Prostate gland (tissue), 2 donors: ENCODE data around the gene CCDC174. TPM values are rescaled to one million over a fixed set of nuclear protein-coding genes. Genes with fewer than 3 reads are reported as not detected.

Experiments
- DNase-seq: peaks from one replicate; pipeline ENCODE4 v3.0.0-alpha.2; 2019; ENCODE audit warnings: low spot score
- H3K27ac ChIP-seq, 2 donors: fragments of 200-600 bp; sonication (generic); 2 replicates each; pipeline ENCODE4 v1.5.1; 2017 to 2019
- H3K27me3 ChIP-seq: fragments of 200-600 bp; sonication (generic); replicated peaks from 2 replicates; pipeline ENCODE4 v1.5.1; 2019; ENCODE audit not compliant: insufficient read depth
- H3K36me3 ChIP-seq, 2 donors: fragments of 200-600 bp; sonication (generic); 1 replicate in 1 of 2; 2 replicates in 1 of 2; pipeline versions ENCODE4 v1.5.1 to v1.8.1; 2017 to 2019
- H3K4me1 ChIP-seq: fragments of 200-600 bp; sonication (generic); replicated peaks from 2 replicates; pipeline ENCODE4 v1.5.1; 2019
- H3K4me3 ChIP-seq, 2 donors: fragments of 200-600 bp; sonication (generic); 2 replicates each; pipeline ENCODE4 v1.5.1; 2017 to 2019
- H3K9me3 ChIP-seq: fragments of 200-600 bp; sonication (generic); 2 replicates; pipeline ENCODE4 v1.5.1; 2017
- CTCF ChIP-seq, 4 experiments: fragments of 200-600 bp in 2 of 4; fragments of 450-650 bp in 2 of 4; sonication (generic) in 2 of 4; IDR thresholded peaks; 1 replicate in 3 of 4; 2 replicates in 1 of 4; pipeline ENCODE4 v1.5.1; 2016 to 2019; ENCODE audit warnings: antibody characterized with exemption in 4 of 4, mild to moderate bottlenecking in 2 of 4, moderate library complexity in 2 of 4
- POLR2A ChIP-seq: fragments of 450-650 bp; IDR thresholded peaks from one replicate; pipeline ENCODE4 v1.6.1; 2016; ENCODE audit warnings: antibody characterized with exemption, mild to moderate bottlenecking
- POLR2AphosphoS5 ChIP-seq: sonication (generic); formaldehyde crosslinking; IDR thresholded peaks from one replicate; pipeline ENCODE4 v1.6.1; 2017; ENCODE audit warnings: antibody characterized with exemption
- WGBS: methylation state at CpG from one replicate; pipeline ENCODE4 v1.1.5; 2018; 5-methylcytosine and 5-hydroxymethylcytosine counted together
- intact Hi-C: fragments of 100-400 bp; cut with DNase I; formaldehyde crosslinking; loops from one replicate; pipeline ENCODE4 v1.14.2; 2022
- total RNA-seq, 2 donors: library from RNA; depleted of rRNA; stranded (reverse); fragments of >200 nt; gene quantifications; one replicate each; pipeline ENCODE4 v1.1.0, GENCODE V29; 2016

The CCDC174 gene
- total RNA-seq, 2 donors from 2014 or later, result 12.3 to 25.2 TPM

GRCh38 chr3:14684447-14684846 lies 32.9 kb downstream of the CCDC174 start:
- H3K9me3 ChIP-seq, result no peaks in the 10 kb centered on the region
- H3K36me3 ChIP-seq, result no peaks in the 10 kb centered on the region
- 92% methylated on average over 4 of the region's 4 CpGs for WGBS
- intact Hi-C loops, result loop anchor here (2.0 kb wide), 1 partner anchor 26 kb away; no protein-coding TSS in a partner anchor
- no peak overlapping the region for H3K4me3 ChIP-seq
- no peak overlapping the region for H3K27ac ChIP-seq
- TF ChIP-seq CTCF (IDR thresholded peaks at IDR 0.05), result no peak
- no peak for TF ChIP-seq POLR2AphosphoS5
- no peak for TF ChIP-seq POLR2A
- H3K27me3 ChIP-seq, result no peaks in the 10 kb centered on the region
- DNase-seq, result no peak
- no peaks in the 10 kb centered on the region for H3K4me1 ChIP-seq

- Histone ChIP-seq H3K4me1 (no peaks in the 10 kb centered on the region), H3K4me3 (no peak overlapping the region), H3K27ac (no peak overlapping the region), H3K9me3 (no peaks in the 10 kb centered on the region), H3K27me3 (no peaks in the 10 kb centered on the region), H3K36me3 (no peaks in the 10 kb centered on the region)
- intact Hi-C loops, result loop anchor here (2.0 kb wide), 1 partner anchor 26 kb away; no protein-coding TSS in a partner anchor
- WGBS, result 50% methylated on average over 4 of the region's 4 CpGs
- TF ChIP-seq POLR2AphosphoS5, result no peak
- no peak for TF ChIP-seq POLR2A
- TF ChIP-seq CTCF (IDR thresholded peaks at IDR 0.05), result no peak
- DNase-seq, result no peak
These were observed 33.6 kb downstream of the CCDC174 start for GRCh38 chr3:14685179-14685578.

GRCh38 chr3:14687360-14687759 lies 35.8 kb downstream of the CCDC174 start:
- 50% methylated on average over 3 of the region's 3 CpGs for WGBS

GRCh38 chr3:14688525-14688924 lies 37.0 kb downstream of the CCDC174 start:
- WGBS, result 92% methylated on average over 2 of the region's 2 CpGs
- intact Hi-C loops, result no loop called here
- no peaks in the 10 kb centered on the region for H3K4me1 ChIP-seq

More at GRCh38 chr3:14687360-14687759, 35.8 kb downstream of the CCDC174 start:
- Histone ChIP-seq H3K4me1 (no peaks in the 10 kb centered on the region), H3K9me3 (no peaks in the 10 kb centered on the region), H3K36me3 (no peaks in the 10 kb centered on the region), H3K27ac (no peak overlapping the region), H3K4me3 (no peak overlapping the region), H3K27me3 (no peaks in the 10 kb centered on the region)
- intact Hi-C loops, result no loop called here
- no peak for DNase-seq
- TF ChIP-seq POLR2A (no peak), POLR2AphosphoS5 (no peak), CTCF (IDR thresholded peaks at IDR 0.05) (no peak)

More at GRCh38 chr3:14688525-14688924, 37.0 kb downstream of the CCDC174 start:
- H3K4me3 ChIP-seq, result no peak overlapping the region
- no peak for DNase-seq
- no peaks in the 10 kb centered on the region for H3K27me3 ChIP-seq
- H3K27ac ChIP-seq, result no peak overlapping the region
- H3K9me3 ChIP-seq, result no peaks in the 10 kb centered on the region
- no peak for TF ChIP-seq POLR2AphosphoS5
- no peak for TF ChIP-seq POLR2A
- no peak for TF ChIP-seq CTCF (IDR thresholded peaks at IDR 0.05)
- no peaks in the 10 kb centered on the region for H3K36me3 ChIP-seq
